ENCODE results near the gene DPYSL3.

Gene DPYSL3

DNA sequence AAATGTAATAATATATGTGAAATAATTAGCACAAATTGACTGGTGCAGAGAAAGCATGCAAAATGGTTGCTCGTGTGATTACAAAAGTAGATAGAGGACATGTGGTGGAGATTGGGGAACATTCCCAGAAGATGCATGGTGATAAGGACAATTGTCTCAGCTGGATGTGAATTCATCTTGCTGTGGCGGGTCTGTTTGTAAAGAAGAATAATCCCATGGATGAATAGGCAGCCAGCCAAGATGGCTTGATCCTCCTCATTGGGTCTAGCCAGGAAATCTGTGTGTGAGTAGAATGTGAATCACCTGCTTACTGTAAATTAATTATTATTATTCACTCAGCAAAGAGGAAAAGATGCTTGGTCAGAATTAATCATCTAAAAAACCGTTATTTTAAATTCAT, 12.6 kb upstream of the DPYSL3 start:
- H3K27ac ChIP-seq: no peak overlapping the region
- no peaks in the 10 kb centered on the region for H3K36me3 ChIP-seq (ENCODE audit: insufficient read depth, low read length)
- TF ChIP-seq POLR2AphosphoS5 (IDR thresholded peaks at IDR 0.05; ENCODE audit: borderline replicate concordance, low read depth, low read length): no peak
- TF ChIP-seq EZH2 (IDR thresholded peaks at IDR 0.05): no peak
- TF ChIP-seq FOXP2 (optimal IDR thresholded peaks at IDR 0.05; ENCODE audit: control extremely low read depth, extremely low read length, insufficient read depth): no peak
- H3K9me3 ChIP-seq (ENCODE audit: low read depth, low read length): no peaks in the 10 kb centered on the region
- no peak for DNase-seq (ENCODE audit: low read depth, low spot score)
- no peak overlapping the region for H3K9ac ChIP-seq (ENCODE audit: insufficient read length)
- H3K4me3 ChIP-seq: no peak overlapping the region

DNA sequence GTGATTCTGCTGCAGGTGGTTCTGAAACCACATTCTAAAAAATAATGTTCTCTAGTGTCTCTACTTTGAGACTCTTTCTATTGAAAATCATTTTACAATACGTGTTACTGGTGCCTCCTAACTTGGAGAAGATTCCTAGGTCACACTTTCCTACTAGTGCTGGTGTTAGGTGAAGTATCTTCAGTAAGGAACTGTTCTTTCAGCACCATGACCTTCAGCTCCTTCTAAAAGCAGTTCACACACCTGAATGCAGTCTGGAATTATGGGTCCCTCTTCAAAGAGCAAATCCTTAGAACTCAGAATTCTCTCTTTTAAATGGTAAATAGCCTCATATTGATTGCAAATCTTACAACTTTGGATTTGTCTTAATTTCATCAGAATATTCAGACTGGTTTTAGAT, 10.6 kb upstream of the DPYSL3 start:
- TF ChIP-seq POLR2AphosphoS5 (IDR thresholded peaks at IDR 0.05; ENCODE audit: borderline replicate concordance, low read depth, low read length) (no peak), FOXP2 (optimal IDR thresholded peaks at IDR 0.05; ENCODE audit: control extremely low read depth, extremely low read length, insufficient read depth) (no peak), EZH2 (IDR thresholded peaks at IDR 0.05) (no peak)
- no peak overlapping the region for H3K27ac ChIP-seq
- H3K36me3 ChIP-seq (ENCODE audit: insufficient read depth, low read length): no peaks in the 10 kb centered on the region
- no peak overlapping the region for H3K4me3 ChIP-seq
- no peak for DNase-seq (ENCODE audit: low read depth, low spot score)
- H3K9me3 ChIP-seq (ENCODE audit: low read depth, low read length): no peaks in the 10 kb centered on the region
- no peak overlapping the region for H3K9ac ChIP-seq (ENCODE audit: insufficient read length)

DNA sequence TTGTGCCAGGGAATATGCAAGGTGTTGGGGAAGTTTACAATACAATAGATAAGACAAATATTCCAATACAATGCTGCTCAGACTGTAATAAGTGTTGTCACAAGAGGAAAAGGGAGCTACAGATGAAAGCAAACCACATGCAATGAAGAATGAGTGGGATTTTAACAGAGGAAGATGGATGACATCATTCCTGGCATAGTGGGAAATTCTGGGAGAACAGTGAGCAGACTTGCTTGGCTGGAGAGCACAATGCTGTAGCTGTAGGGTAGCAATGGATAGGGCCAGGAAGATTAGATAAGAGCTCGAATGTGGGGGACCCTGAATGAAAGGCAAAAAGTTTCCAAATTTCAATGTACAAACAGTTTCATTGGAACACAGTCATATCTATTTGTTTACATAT, 9.5 kb upstream of the DPYSL3 start:
- Histone ChIP-seq H3K4me3 (no peak overlapping the region), H3K9me3 (ENCODE audit: low read depth, low read length) (no peaks in the 10 kb centered on the region), H3K27ac (no peak overlapping the region), H3K9ac (ENCODE audit: insufficient read length) (no peak overlapping the region), H3K36me3 (ENCODE audit: insufficient read depth, low read length) (no peaks in the 10 kb centered on the region)
- no peak for TF ChIP-seq FOXP2 (optimal IDR thresholded peaks at IDR 0.05; ENCODE audit: control extremely low read depth, extremely low read length, insufficient read depth)
- no peak for TF ChIP-seq EZH2 (IDR thresholded peaks at IDR 0.05)
- no peak for TF ChIP-seq POLR2AphosphoS5 (IDR thresholded peaks at IDR 0.05; ENCODE audit: borderline replicate concordance, low read depth, low read length)
- no peak for DNase-seq (ENCODE audit: low read depth, low spot score)

DNA sequence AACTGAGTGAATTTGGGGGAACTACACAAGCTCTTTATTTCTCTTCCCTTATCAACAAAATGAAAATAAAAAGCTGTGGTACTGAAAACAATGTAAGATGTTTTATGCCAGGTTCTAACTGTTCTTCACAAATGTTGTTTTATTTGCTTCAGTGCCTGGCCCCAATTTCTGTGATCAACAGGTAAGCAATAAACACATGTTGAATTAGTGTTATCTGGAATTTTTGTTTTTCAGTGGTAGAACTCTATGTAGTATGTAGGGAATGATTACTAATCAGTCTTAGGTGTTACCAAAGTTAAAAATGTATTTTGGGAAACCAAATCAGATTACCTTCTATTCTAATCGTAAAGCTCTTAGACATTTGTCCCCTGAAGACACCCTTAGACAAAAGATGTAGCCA, 7.5 kb upstream of the DPYSL3 start:
- Histone ChIP-seq H3K36me3 (ENCODE audit: insufficient read depth, low read length) (no peaks in the 10 kb centered on the region), H3K4me3 (no peak overlapping the region)

GRCh38 chr5:147515269-147515668, 5.4 kb upstream of the DPYSL3 start:
- H3K27ac ChIP-seq: no peak overlapping the region
- no peak for DNase-seq (ENCODE audit: low read depth, low spot score)
- no peak for TF ChIP-seq FOXP2 (optimal IDR thresholded peaks at IDR 0.05; ENCODE audit: control extremely low read depth, extremely low read length, insufficient read depth)
- TF ChIP-seq EZH2 (IDR thresholded peaks at IDR 0.05): no peak
- TF ChIP-seq POLR2AphosphoS5 (IDR thresholded peaks at IDR 0.05; ENCODE audit: borderline replicate concordance, low read depth, low read length): no peak

More for the DNA sequence above, 7.5 kb upstream of the DPYSL3 start:
- Histone ChIP-seq H3K9ac (ENCODE audit: insufficient read length) (no peak overlapping the region), H3K27ac (no peak overlapping the region), H3K9me3 (ENCODE audit: low read depth, low read length) (no peaks in the 10 kb centered on the region)
- DNase-seq (ENCODE audit: low read depth, low spot score): no peak
- TF ChIP-seq FOXP2 (optimal IDR thresholded peaks at IDR 0.05; ENCODE audit: control extremely low read depth, extremely low read length, insufficient read depth) (no peak), POLR2AphosphoS5 (IDR thresholded peaks at IDR 0.05; ENCODE audit: borderline replicate concordance, low read depth, low read length) (no peak), EZH2 (IDR thresholded peaks at IDR 0.05) (no peak)

DNA sequence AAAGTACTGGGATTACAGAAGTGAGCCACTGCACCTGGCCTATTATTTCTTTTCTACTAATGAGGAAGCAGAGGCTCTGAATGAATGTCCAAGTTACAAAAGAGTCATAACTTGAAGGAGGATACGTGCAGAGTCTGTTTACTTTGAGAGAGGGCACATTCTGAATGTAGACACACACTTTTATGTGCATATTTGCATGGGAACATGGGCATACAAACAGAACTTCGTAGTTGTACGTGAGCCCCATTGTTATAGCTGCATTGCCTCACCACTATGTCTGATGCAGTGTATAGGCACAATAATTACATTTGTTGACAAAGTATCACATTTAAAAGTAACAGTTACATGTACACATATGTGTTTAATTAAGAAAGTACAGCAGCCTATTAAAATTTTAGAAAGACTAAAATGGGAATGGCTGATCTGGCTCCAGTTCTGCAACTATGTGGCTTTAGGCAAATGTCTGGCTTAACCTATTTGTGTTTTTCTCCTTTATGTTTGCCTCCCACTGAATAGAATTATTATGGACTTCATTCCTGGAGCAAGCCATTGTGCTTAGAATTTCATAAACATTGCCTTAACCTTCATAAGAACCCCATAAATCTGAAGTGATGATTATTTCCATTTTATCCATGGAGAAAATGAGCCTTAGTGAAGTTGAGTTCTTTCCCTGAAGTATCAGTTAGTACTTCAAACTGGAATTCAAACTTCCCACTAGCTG, 3.0 kb upstream of the DPYSL3 start:
- H3K9me3 ChIP-seq (ENCODE audit: low read depth, low read length): no peaks in the 10 kb centered on the region
- H3K9ac ChIP-seq (ENCODE audit: insufficient read length): no peak overlapping the region
- DNase-seq (ENCODE audit: low read depth, low spot score): no peak
- H3K27ac ChIP-seq: no peak overlapping the region
- TF ChIP-seq FOXP2 (optimal IDR thresholded peaks at IDR 0.05; ENCODE audit: control extremely low read depth, extremely low read length, insufficient read depth): no peak
- TF ChIP-seq POLR2AphosphoS5 (IDR thresholded peaks at IDR 0.05; ENCODE audit: borderline replicate concordance, low read depth, low read length): no peak
- no peak for TF ChIP-seq EZH2 (IDR thresholded peaks at IDR 0.05)
- no peak overlapping the region for H3K4me3 ChIP-seq
- H3K36me3 ChIP-seq (ENCODE audit: insufficient read depth, low read length): no peaks in the 10 kb centered on the region

More at GRCh38 chr5:147515269-147515668, 5.4 kb upstream of the DPYSL3 start:
- Histone ChIP-seq H3K9me3 (ENCODE audit: low read depth, low read length) (no peaks in the 10 kb centered on the region), H3K9ac (ENCODE audit: insufficient read length) (no peak overlapping the region), H3K4me3 (no peak overlapping the region), H3K36me3 (ENCODE audit: insufficient read depth, low read length) (no peaks in the 10 kb centered on the region)

DNA sequence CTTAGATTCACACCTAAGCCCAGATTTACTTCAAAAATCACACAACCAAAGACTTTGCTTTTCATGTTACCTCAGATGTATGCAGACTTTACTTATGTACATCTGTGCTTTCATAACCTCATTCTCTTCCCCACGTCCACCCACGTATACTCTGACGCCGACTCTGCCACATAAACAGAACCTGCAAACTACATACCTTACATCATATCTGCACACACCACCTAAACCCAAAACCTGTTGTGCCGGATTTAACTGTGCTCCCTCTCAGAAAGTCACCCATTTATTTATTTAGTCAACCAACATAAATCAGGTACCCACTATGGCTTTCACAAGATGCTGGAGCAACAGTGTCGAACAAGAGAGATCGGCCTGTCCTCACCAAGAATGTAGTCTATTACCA, 1.0 kb upstream of the DPYSL3 start:
- no peaks in the 10 kb centered on the region for H3K36me3 ChIP-seq (ENCODE audit: insufficient read depth, low read length)
- no peak overlapping the region for H3K4me3 ChIP-seq
- H3K27ac ChIP-seq: no peak overlapping the region
- H3K9me3 ChIP-seq (ENCODE audit: low read depth, low read length): no peaks in the 10 kb centered on the region
- DNase-seq (ENCODE audit: low read depth, low spot score): no peak
- TF ChIP-seq FOXP2 (optimal IDR thresholded peaks at IDR 0.05; ENCODE audit: control extremely low read depth, extremely low read length, insufficient read depth): no peak
- H3K9ac ChIP-seq (ENCODE audit: insufficient read length): no peak overlapping the region

DNA sequence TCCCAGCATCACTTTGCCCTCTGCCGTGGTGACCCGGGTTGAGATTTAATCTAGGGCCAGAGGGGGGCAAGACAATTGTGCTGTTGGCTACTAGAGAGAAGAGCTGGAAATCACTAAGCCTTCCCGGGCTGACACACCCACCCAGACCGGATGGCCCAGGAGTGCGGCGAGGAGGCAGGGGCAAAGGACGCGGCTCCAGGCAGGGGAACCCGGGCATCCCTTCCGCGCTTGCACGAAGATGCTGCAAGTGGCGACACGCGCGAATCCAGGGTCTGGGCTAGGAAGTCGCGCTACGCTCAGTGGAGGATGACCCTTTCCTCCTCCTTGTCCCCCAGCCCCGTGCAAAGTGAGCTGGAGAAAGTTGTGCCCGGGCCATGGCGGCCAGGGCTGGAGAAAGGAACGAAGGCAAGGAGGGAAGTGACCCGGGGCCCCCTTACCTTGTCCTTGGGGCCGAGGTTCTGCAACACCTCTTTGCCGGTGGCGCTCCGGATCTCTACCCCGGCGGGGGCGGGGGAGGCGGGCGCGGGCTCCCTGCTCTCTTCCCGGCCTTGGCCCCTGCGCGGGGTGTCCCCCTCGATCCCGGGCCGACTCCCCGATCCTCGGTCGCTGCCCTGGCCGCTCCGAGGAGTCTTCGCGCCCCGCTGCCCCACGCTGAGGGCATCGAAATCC, 693 bp downstream of the DPYSL3 start:
- H3K9ac ChIP-seq (ENCODE audit: insufficient read length): peak overlapping the region; percentile 90
- no peaks in the 10 kb centered on the region for H3K9me3 ChIP-seq (ENCODE audit: low read depth, low read length)
- H3K4me3 ChIP-seq: peak overlapping the region; percentile 99
- TF ChIP-seq FOXP2 (optimal IDR thresholded peaks at IDR 0.05; ENCODE audit: control extremely low read depth, extremely low read length, insufficient read depth) (no peak), POLR2AphosphoS5 (IDR thresholded peaks at IDR 0.05; ENCODE audit: borderline replicate concordance, low read depth, low read length) (no peak)
- no peak for DNase-seq (ENCODE audit: low read depth, low spot score)
- no peaks in the 10 kb centered on the region for H3K36me3 ChIP-seq (ENCODE audit: insufficient read depth, low read length)
- H3K27ac ChIP-seq: no peak overlapping the region

All from SK-N-MC (cell line).